Ascending aorta (tissue), 2 donors: ENCODE measurements around the gene MLYCD. TPM values are rescaled to one million over a fixed set of nuclear protein-coding genes. Genes with fewer than 3 reads are reported as not detected.

Source experiments
- DNase-seq, 2 donors: peaks; one replicate each; pipeline ENCODE4 v3.0.0-alpha.2; 2019; ENCODE audit warnings: low spot score in 2 of 2
- H3K27ac ChIP-seq, 2 donors: fragments of 200-600 bp; sonication (generic); one replicate each; pipeline ENCODE4 v1.5.1; 2016 to 2017; ENCODE audit warnings: mild to moderate bottlenecking in 1 of 2
- H3K27me3 ChIP-seq: fragments of 200-600 bp; sonication (generic); one replicate; pipeline ENCODE4 v1.5.1; 2017
- H3K36me3 ChIP-seq, 2 donors: fragments of 200-600 bp; sonication (generic); one replicate each; pipeline ENCODE4 v1.5.1; 2016
- H3K4me1 ChIP-seq, 2 donors: fragments of 200-600 bp; sonication (generic); one replicate each; pipeline ENCODE4 v1.5.1; 2016 to 2017; ENCODE audit warnings: mild to moderate bottlenecking in 1 of 2
- H3K4me3 ChIP-seq, 2 donors: fragments of 200-600 bp; sonication (generic); one replicate each; pipeline ENCODE4 v1.5.1; 2016 to 2017; ENCODE audit warnings: mild to moderate bottlenecking in 1 of 2
- H3K9me3 ChIP-seq, 2 donors: fragments of 200-600 bp; sonication (generic); one replicate each; pipeline ENCODE4 v1.5.1; 2016
- CTCF ChIP-seq, 3 experiments: fragments of 200-600 bp in 2 of 3; fragments of 450-650 bp in 1 of 3; sonication (generic) in 2 of 3; IDR thresholded peaks; one replicate each; pipeline ENCODE4 v1.5.1; 2016 to 2019; ENCODE audit warnings: antibody characterized with exemption in 3 of 3, mild to moderate bottlenecking in 1 of 3, moderate library complexity in 1 of 3
- intact Hi-C: fragments of 100-400 bp; cut with DNase I; formaldehyde crosslinking; loops from one replicate; pipeline ENCODE4 v1.15.1; 2023
- total RNA-seq: library from RNA; depleted of rRNA; stranded (reverse); fragments of >200 nt; gene quantifications from one replicate; pipeline ENCODE4 v1.1.0, GENCODE V29; 2016

The MLYCD gene
- total RNA-seq, 1 donor from 2014 or later, result 13.4 TPM

GRCh38 chr16:83972256-83973008, 73.5 kb downstream of the MLYCD start:
- Histone ChIP-seq H3K27ac (no peak overlapping the region), H3K4me3 (no peak overlapping the region), H3K9me3 (peaks cover 0 to 1% of the 10 kb centered on the region in 2 donors), H3K27me3 (peaks cover 5% of the 10 kb centered on the region), H3K36me3 (no peaks in the 10 kb centered on the region), H3K4me1 (peaks cover 0 to 3% of the 10 kb centered on the region in 2 donors)
- intact Hi-C loops, result no loop called here
- no peak for TF ChIP-seq CTCF (IDR thresholded peaks at IDR 0.05)
- DNase-seq, result no peak

GRCh38 chr16:83973077-83973476, 74.2 kb downstream of the MLYCD start:
- no peak for TF ChIP-seq CTCF (IDR thresholded peaks at IDR 0.05)
- Histone ChIP-seq H3K27ac (no peak overlapping the region), H3K27me3 (peaks cover 5% of the 10 kb centered on the region), H3K36me3 (no peaks in the 10 kb centered on the region), H3K9me3 (peaks cover 0 to 7% of the 10 kb centered on the region in 2 donors), H3K4me3 (no peak overlapping the region), H3K4me1 (peaks cover 0 to 1% of the 10 kb centered on the region in 2 donors)
- no peak for DNase-seq
- intact Hi-C loops, result no loop called here

- peaks cover 0 to 11% of the 10 kb centered on the region in 2 donors for H3K9me3 ChIP-seq
- peaks cover 4% of the 10 kb centered on the region for H3K27me3 ChIP-seq
- no peak overlapping the region for H3K4me3 ChIP-seq
- no peak for DNase-seq
- no peak for TF ChIP-seq CTCF (IDR thresholded peaks at IDR 0.05)
- H3K4me1 ChIP-seq, result no peaks in the 10 kb centered on the region
- intact Hi-C loops, result no loop called here
- H3K36me3 ChIP-seq, result no peaks in the 10 kb centered on the region
- H3K27ac ChIP-seq, result no peak overlapping the region
These were observed 74.9 kb downstream of the MLYCD start for GRCh38 chr16:83973581-83974385.

- TF ChIP-seq CTCF (IDR thresholded peaks at IDR 0.05), result no peak
- DNase-seq, result no peak
- no peak overlapping the region for H3K27ac ChIP-seq
- H3K9me3 ChIP-seq, result peaks cover 0 to 11% of the 10 kb centered on the region in 2 donors
- no peak overlapping the region for H3K4me3 ChIP-seq
- no peaks in the 10 kb centered on the region for H3K36me3 ChIP-seq
- no peaks in the 10 kb centered on the region for H3K4me1 ChIP-seq
- no peaks in the 10 kb centered on the region for H3K27me3 ChIP-seq
- intact Hi-C loops, result no loop called here
These were observed 75.6 kb downstream of the MLYCD start for GRCh38 chr16:83974475-83974874.

- Histone ChIP-seq H3K27ac (no peak overlapping the region), H3K9me3 (peaks cover 0 to 11% of the 10 kb centered on the region in 2 donors), H3K4me3 (no peak overlapping the region), H3K27me3 (no peaks in the 10 kb centered on the region), H3K4me1 (no peaks in the 10 kb centered on the region), H3K36me3 (no peaks in the 10 kb centered on the region)
- no peak for TF ChIP-seq CTCF (IDR thresholded peaks at IDR 0.05)
- no peak for DNase-seq
- intact Hi-C loops, result no loop called here
These were observed 76.8 kb downstream of the MLYCD start for GRCh38 chr16:83975590-83976260.

Other genes with a start within 250 kb of the MLYCD start
- 13.5 TPM for gene HSBP1, start 91.1 kb upstream of the MLYCD start, total RNA-seq
- gene OSGIN1, start 54.1 kb downstream of the MLYCD start, total RNA-seq, result 7.8 TPM
- gene NECAB2, start 69.1 kb downstream of the MLYCD start, total RNA-seq, result not detected
- not detected for gene SLC38A8, start 143.7 kb downstream of the MLYCD start, total RNA-seq
- gene MBTPS1, start 217.8 kb downstream of the MLYCD start, total RNA-seq, result 95.6 TPM
- 12.0 TPM for gene HSDL1, start 246.1 kb downstream of the MLYCD start, total RNA-seq
- not detected for gene DNAAF1, start 246.2 kb downstream of the MLYCD start, total RNA-seq